Prostate gland (tissue), 2 donors: Measurements from ENCODE around the gene GRIP2.

Experiments used
- CTCF ChIP-seq, 4 experiments: fragments of 200-600 bp in 2 of 4; fragments of 450-650 bp in 2 of 4; sonication (generic) in 2 of 4; IDR thresholded peaks; 1 replicate in 3 of 4; 2 replicates in 1 of 4; pipeline ENCODE4 v1.5.1; 2016 to 2019; ENCODE audit warnings: antibody characterized with exemption in 4 of 4, mild to moderate bottlenecking in 2 of 4, moderate library complexity in 2 of 4
- POLR2AphosphoS5 ChIP-seq: sonication (generic); formaldehyde crosslinking; IDR thresholded peaks from one replicate; pipeline ENCODE4 v1.6.1; 2017; ENCODE audit warnings: antibody characterized with exemption

GRCh38 chr3:14581334-14582044 is 41.3 kb upstream of the GRIP2 start:
- no peak for TF ChIP-seq CTCF (IDR thresholded peaks at IDR 0.05)
- TF ChIP-seq POLR2AphosphoS5, result no peak
